HepG2 (cell line): ENCODE results near the gene PLIN5. TPM values are rescaled to one million over a fixed set of nuclear protein-coding genes. Genes with fewer than 3 reads are reported as not detected.

Experiments
- E2F1 ChIP-seq: sonication (generic); formaldehyde crosslinking; IDR thresholded peaks from 2 replicates; pipeline ENCODE4 v1.5.0; 2020; ENCODE audit warnings: missing genetic modification reagents
- GATAD2A ChIP-seq: IDR thresholded peaks from 2 replicates; pipeline ENCODE4 v1.6.1; 2016
- GMEB2 ChIP-seq: IDR thresholded peaks from 2 replicates; pipeline ENCODE4 v1.6.1; 2016; ENCODE audit warnings: missing biosample characterization, missing genetic modification reagents, low read depth
- GPN1 ChIP-seq: sonication (generic); formaldehyde crosslinking; IDR thresholded peaks from 2 replicates; pipeline ENCODE4 v1.5.1; 2020; ENCODE audit warnings: missing genetic modification reagents, borderline replicate concordance
- GZF1 ChIP-seq: sonication (generic); formaldehyde crosslinking; IDR thresholded peaks from 2 replicates; pipeline ENCODE4 v1.5.1; 2020; ENCODE audit warnings: mild to moderate bottlenecking, missing genetic modification reagents
- JUND ChIP-seq: sonication (generic); formaldehyde crosslinking; IDR thresholded peaks from 2 replicates; pipeline ENCODE4 v1.8.0; 2022; ENCODE audit warnings: mild to moderate bottlenecking, missing genetic modification reagents
- LBX2 ChIP-seq: sonication (generic); formaldehyde crosslinking; IDR thresholded peaks from 2 replicates; pipeline ENCODE4 v1.5.0; 2020; ENCODE audit warnings: missing genetic modification reagents, mild to moderate bottlenecking, borderline replicate concordance
- MIER2 ChIP-seq: IDR thresholded peaks from 2 replicates; pipeline ENCODE4 v1.6.1; 2016; ENCODE audit warnings: missing biosample characterization, missing genetic modification reagents
- MYPOP ChIP-seq: sonication (generic); formaldehyde crosslinking; IDR thresholded peaks from 2 replicates; pipeline ENCODE4 v1.8.1; 2023; ENCODE audit warnings: mild to moderate bottlenecking, moderate library complexity, missing genetic modification reagents
- PHF8 ChIP-seq: sonication (generic); formaldehyde crosslinking; IDR thresholded peaks from 2 replicates; pipeline ENCODE4 v1.5.0; 2020; ENCODE audit warnings: missing genetic modification reagents
- PLSCR1 ChIP-seq: sonication (generic); formaldehyde crosslinking; IDR thresholded peaks from 2 replicates; pipeline ENCODE4 v1.5.0; 2020; ENCODE audit warnings: missing genetic modification reagents, mild to moderate bottlenecking, borderline replicate concordance
- SCMH1 ChIP-seq: sonication (generic); formaldehyde crosslinking; IDR thresholded peaks from 2 replicates; pipeline ENCODE4 v1.9.0; 2021; ENCODE audit warnings: missing genetic modification reagents, mild to moderate bottlenecking, borderline replicate concordance
- SMAD1 ChIP-seq: sonication (generic); formaldehyde crosslinking; IDR thresholded peaks from 2 replicates; pipeline ENCODE4 v1.4.0; 2020; ENCODE audit warnings: missing genetic modification reagents, low read depth, mild to moderate bottlenecking, borderline replicate concordance
- TEAD2 ChIP-seq: sonication (generic); formaldehyde crosslinking; IDR thresholded peaks from 2 replicates; pipeline ENCODE4 v1.9.0; 2021; ENCODE audit warnings: missing genetic modification reagents
- ZNF251 ChIP-seq: sonication (generic); formaldehyde crosslinking; IDR thresholded peaks from 2 replicates; pipeline ENCODE4 v1.9.0; 2021; ENCODE audit warnings: mild to moderate bottlenecking, missing genetic modification reagents
- ZNF569 ChIP-seq: sonication (generic); formaldehyde crosslinking; IDR thresholded peaks from 2 replicates; pipeline ENCODE4 v1.5.0; 2020; ENCODE audit warnings: mild to moderate bottlenecking, missing genetic modification reagents, moderate library complexity, borderline replicate concordance
- ZNF672 ChIP-seq: sonication (generic); formaldehyde crosslinking; IDR thresholded peaks from 2 replicates; pipeline ENCODE4 v1.8.1; 2022; ENCODE audit warnings: missing genetic modification reagents
- ZNF687 ChIP-seq: sonication (generic); formaldehyde crosslinking; IDR thresholded peaks from 2 replicates; pipeline ENCODE4 v1.5.1; 2020; ENCODE audit warnings: mild to moderate bottlenecking, missing genetic modification reagents, moderate library complexity
- ZNF839 ChIP-seq: sonication (generic); formaldehyde crosslinking; IDR thresholded peaks from 2 replicates; pipeline ENCODE4 v1.4.0; 2020; ENCODE audit warnings: missing genetic modification reagents, mild to moderate bottlenecking, borderline replicate concordance
- ZZZ3 ChIP-seq: sonication (generic); formaldehyde crosslinking; IDR thresholded peaks from 2 replicates; pipeline ENCODE4 v1.4.0; 2020; ENCODE audit warnings: missing genetic modification reagents, mild to moderate bottlenecking, borderline replicate concordance
- polyA plus RNA-seq, 8 experiments: library from polyadenylated mRNA; depleted of rRNA in 3 of 8; stranded (reverse) in 7 of 8; unstranded in 1 of 8; fragments of >200 nt; fragmentation: Illumina TruSeq in 4 of 8; extraction: Trizol in 4 of 8; gene quantifications; 2 replicates each; pipeline versions ENCODE4 v1.2.1 to v1.2.3, GENCODE V29; 2011 to 2016; ENCODE audit warnings: low read depth in 4 of 8, missing spikeins in 1 of 8, mixed read lengths in 1 of 8; ENCODE audit not compliant: insufficient read depth in 1 of 8
- total RNA-seq, 5 experiments: library from RNA; depleted of rRNA; stranded (reverse); fragments of >200 nt; fragmentation: Illumina TruSeq; extraction: Trizol; gene quantifications; 2 replicates each; pipeline ENCODE4 v1.2.3, GENCODE V29; 2016; ENCODE audit warnings: low read depth in 1 of 5

The PLIN5 gene
- total and polyA plus RNA-seq, 2 of the 13 experiments (the other 11 are each of a cell fraction or from before 2014, with no cell fraction given): 1.8 to 4.8 TPM

GRCh38 chr19:4518345-4519171 is 16.5 kb downstream of the PLIN5 start, which contains the start of gene PLIN4 (continued):
- TF ChIP-seq E2F1 (CRISPR knock-in tag): no peak
- no peak for TF ChIP-seq ZNF569 (CRISPR knock-in tag)
- TF ChIP-seq ZNF839 (CRISPR knock-in tag): 0 out of 2 replicates have a peak, but pooled peaks have one; percentile 33
- TF ChIP-seq ZNF672 (CRISPR knock-in tag): no peak
- TF ChIP-seq MIER2 (CRISPR knock-in tag): no peak
- TF ChIP-seq GMEB2 (CRISPR knock-in tag): no peak
- no peak for TF ChIP-seq ZNF251 (CRISPR knock-in tag)
- no peak for TF ChIP-seq TEAD2 (CRISPR knock-in tag)
- TF ChIP-seq MYPOP (CRISPR knock-in tag): no peak
- peak; percentile 40; the same call in 1 of the 2 replicates for TF ChIP-seq PHF8 (CRISPR knock-in tag)
- no peak for TF ChIP-seq PLSCR1 (CRISPR knock-in tag)
- no peak for TF ChIP-seq SCMH1 (CRISPR knock-in tag)
- TF ChIP-seq ZZZ3: no peak
- no peak for TF ChIP-seq GPN1 (CRISPR knock-in tag)
- 0 out of 2 replicates have a peak, but pooled peaks have one; percentile 38 for TF ChIP-seq GZF1 (CRISPR knock-in tag)
- TF ChIP-seq ZNF687 (CRISPR knock-in tag): peak; percentile 97
- 0 out of 2 replicates have a peak, but pooled peaks have one; percentile 10 for TF ChIP-seq GATAD2A
- TF ChIP-seq LBX2 (CRISPR knock-in tag): no peak
- no peak for TF ChIP-seq JUND (CRISPR knock-in tag)
- TF ChIP-seq SMAD1: peak; percentile 64; the same call in 1 of the 2 replicates
